Measurements from ENCODE around the gene ADAMTS5. TPM values are rescaled to one million over a fixed set of nuclear protein-coding genes. Genes with fewer than 3 reads are reported as not detected.

Gene ADAMTS5
- 1.5 TPM for polyA plus RNA-seq (2013, experiment 1 of 2; ENCODE audit: insufficient read length)
- polyA plus RNA-seq (2013, experiment 2 of 2; ENCODE audit: insufficient read length): 1.4 TPM

GRCh38 chr21:26967062-26967913 is at the start of gene ADAMTS5:
TSS of gene ADAMTS5 (minus strand) at chr21:26967088. CDS start at chr21:26966391, 697 bp downstream.
- peak; percentile 57 for DNase-seq

DNA sequence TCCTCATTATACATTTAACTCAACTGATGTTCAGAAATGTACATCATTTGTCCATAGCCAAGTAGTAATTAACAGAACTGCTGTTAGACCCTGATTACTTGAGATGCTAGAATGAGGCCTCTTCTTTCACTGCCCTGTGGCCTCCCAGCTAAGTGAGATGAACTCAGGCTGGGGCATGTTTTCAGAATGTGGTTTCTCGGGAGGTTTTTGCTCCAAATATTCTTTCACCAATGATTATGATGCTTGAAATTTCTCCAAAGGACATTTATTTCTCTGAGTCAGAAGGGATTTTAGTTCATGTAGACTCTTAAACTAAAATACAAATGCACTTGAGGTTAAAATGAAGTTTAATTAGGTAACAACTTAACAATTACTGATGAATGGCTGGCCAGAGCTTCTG is 34.6 kb upstream of the ADAMTS5 start:
- no peak for DNase-seq

DNA sequence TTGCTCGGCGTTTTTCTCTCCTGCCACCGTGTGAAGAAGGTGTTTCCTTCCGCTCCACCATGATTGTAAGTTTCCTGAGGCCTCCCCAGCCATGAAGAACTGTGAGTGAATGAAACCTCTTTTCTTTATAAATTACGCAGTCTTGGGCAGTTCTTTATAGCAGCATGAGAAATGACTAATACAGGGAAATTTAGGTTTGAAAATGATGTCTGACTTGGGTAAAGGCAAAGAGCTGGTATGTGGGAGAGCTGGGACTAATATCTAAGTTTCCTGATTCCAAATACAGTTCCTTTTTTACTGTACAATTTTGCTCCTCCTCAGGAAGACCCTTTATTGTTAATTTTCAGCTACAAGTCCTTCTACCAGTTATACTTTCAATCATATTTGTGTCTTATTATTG is 16.7 kb upstream of the ADAMTS5 start:
- no peak for DNase-seq

- DNase-seq: peak; percentile 25
Observed at GRCh38 chr21:26982767-26983166, 15.9 kb upstream of the ADAMTS5 start.

DNA sequence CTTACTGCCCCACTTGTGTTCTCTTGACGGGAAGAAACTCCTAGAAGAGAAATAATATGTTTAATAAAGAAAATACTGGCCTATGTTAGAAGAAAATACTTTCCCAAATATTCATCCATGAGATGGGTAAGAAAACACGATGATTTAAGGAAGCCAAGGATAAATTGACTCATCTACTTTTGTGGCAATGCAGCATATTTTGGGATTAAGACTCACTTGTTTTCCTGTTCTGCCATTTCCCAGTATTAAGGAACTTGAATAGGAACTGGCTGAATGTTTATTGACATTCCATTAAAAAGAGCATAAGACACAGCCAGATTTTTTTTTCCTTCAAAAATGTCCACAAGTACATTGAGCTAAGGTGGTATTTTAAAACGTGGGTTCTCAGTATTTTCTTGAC is 10.9 kb upstream of the ADAMTS5 start:
- DNase-seq: peak; percentile 56

DNA sequence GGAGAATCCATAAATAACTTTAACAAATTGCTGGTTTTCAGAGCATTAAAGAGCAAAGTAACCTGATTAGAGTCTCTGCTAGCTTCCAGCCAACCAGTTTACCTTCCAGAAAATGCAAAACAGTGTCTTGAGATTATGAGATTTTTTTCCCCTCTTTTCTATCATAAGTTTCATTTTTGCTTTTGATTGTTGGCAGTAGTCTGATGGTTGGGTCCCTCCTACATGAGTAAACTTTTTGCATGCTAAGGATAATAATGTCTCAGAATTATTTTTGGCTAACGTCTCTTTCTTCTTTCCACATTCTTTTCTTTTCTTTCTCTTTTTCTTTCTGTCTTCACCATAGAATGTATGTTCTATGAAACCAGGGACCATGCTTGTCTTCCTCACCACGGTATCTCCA is 6.3 kb upstream of the ADAMTS5 start:
- DNase-seq: no peak

- DNase-seq: no peak
Observed at GRCh38 chr21:26972192-26972591, 5.3 kb upstream of the ADAMTS5 start.

GRCh38 chr21:26969971-26970725 is 3.3 kb upstream of the ADAMTS5 start:
- DNase-seq: no peak

GRCh38 chr21:26966649-26967061 is 233 bp downstream of the ADAMTS5 start:
- DNase-seq: no peak

GRCh38 chr21:26965907-26966581 is 844 bp downstream of the ADAMTS5 start:
- no peak for DNase-seq

DNA sequence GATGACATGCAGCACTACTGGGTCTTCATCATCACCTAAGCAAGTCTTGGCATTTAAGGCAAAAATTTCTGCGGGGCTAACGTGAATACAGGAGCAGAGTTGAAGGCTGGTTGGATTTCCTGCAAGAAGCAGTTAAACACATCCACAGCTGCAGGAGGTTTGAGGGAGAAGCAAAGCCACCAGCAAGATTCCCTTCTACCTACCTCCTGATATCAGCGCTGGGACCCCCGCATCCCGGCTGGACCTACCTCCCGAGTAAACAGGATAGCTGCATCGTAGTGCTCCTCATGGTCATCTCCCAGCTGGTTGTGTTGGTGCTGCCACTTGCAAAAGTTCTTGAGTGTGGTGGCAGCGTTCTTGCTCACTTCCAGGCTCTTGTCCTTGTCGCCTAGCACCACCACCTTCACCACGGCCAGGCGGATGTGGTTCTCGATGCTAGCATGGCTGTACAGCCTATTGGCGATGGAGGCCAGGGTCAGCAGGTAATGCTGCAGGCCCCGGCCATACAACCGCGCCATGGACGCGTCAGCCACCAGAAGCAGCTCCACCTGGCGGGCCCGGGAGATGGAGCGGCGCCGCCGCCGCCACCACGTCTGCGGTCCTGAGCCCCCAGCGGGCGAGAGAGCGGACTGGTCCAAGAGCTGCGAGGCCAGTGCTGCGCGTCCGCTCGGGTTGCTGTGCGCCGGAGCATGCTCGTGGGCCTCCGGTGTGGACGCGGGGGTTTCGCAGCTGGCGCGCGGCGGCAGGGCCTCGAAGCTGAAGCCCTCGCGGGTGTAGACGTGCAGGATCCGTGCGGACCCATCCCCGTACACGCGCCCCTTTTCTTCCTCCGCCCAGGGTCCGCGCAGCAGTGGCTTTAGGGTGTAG is 1.6 kb downstream of the ADAMTS5 start:
- peak; percentile 33 for DNase-seq

GRCh38 chr21:26964170-26964778 is 2.6 kb downstream of the ADAMTS5 start:
- DNase-seq: peak; percentile 54

DNA sequence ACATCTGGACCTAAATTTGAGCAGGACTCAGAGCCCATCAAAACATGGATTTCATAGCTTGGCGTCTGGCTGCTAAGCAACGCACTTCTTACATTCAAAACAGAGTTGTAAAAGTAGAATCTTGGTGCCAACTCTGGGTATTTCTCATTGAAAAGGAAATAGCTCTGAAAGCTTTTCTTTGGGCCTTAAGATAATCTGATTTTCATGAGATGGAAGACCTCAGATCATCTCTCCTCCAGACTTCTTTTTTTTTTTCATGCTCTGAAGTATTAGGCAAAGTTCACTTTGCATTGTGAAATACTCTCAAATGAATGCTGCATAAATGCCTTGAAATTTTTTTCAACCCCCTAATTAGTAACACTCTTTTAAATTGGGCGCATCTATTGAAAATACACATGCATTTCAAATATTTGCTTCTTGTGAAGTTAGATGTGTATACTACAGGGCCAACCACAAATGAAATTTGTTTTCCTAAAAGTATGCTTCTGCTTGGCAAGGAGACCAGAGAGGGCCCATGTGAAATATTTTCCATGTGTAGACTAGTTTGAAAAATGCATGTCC is 4.2 kb downstream of the ADAMTS5 start:
- DNase-seq: peak; percentile 78

GRCh38 chr21:26961698-26962097 is 5.2 kb downstream of the ADAMTS5 start:
- DNase-seq: no peak

- DNase-seq: no peak
Observed at GRCh38 chr21:26958788-26959187, 8.1 kb downstream of the ADAMTS5 start.

- DNase-seq: no peak
Observed at GRCh38 chr21:26956813-26957212, 10.1 kb downstream of the ADAMTS5 start.

DNA sequence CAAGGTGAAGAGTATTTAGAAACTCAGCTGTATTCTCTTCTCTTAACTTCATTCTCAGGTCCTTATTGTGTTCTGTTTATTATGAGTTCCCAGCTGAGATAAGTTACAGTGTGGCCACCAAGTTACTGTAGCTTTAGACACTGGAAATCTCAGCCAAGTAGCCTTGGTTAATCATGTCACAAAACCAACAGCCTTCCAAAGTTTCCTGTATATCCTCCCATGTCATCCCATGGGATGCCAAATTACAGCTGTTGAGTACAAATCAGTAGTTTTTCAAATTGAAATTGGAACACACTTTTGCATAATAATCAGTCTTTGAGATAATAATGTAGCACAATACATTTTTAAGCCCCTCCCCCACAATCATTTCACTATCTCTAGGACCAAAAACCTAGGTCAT is 10.7 kb downstream of the ADAMTS5 start:
- no peak for DNase-seq

DNA sequence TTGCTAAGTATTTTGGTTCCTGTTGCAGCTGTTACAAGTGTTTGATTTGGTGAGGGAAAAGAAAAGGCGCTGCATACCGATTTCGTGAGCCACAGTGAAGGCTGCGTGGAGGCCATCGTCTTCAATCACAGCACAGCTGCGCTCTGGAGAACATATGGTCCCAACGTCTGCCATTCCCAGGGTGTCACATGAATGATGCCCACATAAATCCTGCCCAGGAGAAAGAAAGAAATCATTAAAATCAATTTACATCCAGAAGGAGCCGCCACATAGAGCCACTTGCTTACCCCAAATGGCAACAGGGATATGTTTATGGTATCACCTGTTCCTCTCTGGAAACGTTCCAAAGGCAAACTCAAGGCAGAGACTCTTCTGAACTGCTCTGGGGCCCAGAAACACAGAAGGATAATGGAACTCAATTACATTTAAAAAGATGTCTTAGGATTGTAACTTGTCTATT is 12.2 kb downstream of the ADAMTS5 start:
- DNase-seq: peak; percentile 85

DNA sequence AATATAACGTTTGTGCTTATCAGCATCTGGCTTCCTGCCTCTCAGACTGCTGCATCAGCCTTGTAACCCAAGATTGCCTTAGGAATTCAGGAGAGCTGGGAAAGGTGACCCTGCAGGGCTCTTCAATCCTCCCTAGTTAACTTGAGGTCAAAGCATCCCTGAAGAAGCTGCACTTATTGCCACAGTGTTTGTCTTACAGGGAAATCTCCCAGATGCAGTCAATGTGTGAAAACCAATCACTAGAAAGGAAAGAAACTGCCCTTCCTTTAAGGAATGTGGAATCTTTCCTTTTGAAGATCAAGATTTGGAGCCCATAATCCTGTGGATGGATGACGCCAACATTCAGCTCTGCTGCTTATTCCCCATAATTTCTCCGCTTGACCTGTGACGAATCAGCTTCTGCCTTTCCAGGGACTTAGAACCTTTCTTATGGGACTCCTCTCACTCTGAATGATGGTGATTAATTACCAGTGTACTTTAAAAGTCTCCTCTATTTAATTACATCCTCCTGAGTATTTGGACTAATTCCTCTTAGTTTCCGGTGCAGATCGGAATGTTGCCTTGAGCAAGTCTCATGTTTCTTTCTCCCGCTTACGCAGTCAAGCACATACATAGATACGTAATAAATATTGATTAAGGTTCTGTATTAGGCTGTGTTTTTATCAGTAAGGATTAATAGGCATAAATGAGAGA is 14.4 kb downstream of the ADAMTS5 start:
- DNase-seq: peak; percentile 45

- DNase-seq: no peak
Observed at GRCh38 chr21:26949830-26950229, 17.1 kb downstream of the ADAMTS5 start.

Data from fibroblast of skin of abdomen (primary cell).